Left lung (tissue), 10 donors: ENCODE results near the gene ANKRD66. TPM values are rescaled to one million over a fixed set of nuclear protein-coding genes. Genes with fewer than 3 reads are reported as not detected.

ENCODE experiments used
- ATAC-seq: fragments of 200-7000 bp; cut with Tn5 transposase; one replicate; pipeline ENCODE4 v1.9.1; 2020; ENCODE audit warnings: moderate library complexity
- DNase-seq, 4 donors: peaks; one replicate each; pipeline ENCODE4 v3.0.0-alpha.2; 2013 to 2020
- H3K27ac ChIP-seq, 2 donors: fragments of 200-600 bp; sonication (generic) in 1 of 2; one replicate each; pipeline versions ENCODE4 v1.5.0 to v1.8.0; 2020 to 2021
- H3K27me3 ChIP-seq, 2 donors: fragments of 200-600 bp; sonication (generic) in 1 of 2; one replicate each; pipeline versions ENCODE4 v1.5.0 to v1.8.0; 2020 to 2021
- H3K36me3 ChIP-seq, 2 donors: fragments of 200-600 bp; sonication (generic) in 1 of 2; one replicate each; pipeline versions ENCODE4 v1.5.0 to v1.8.0; 2020 to 2021
- H3K4me1 ChIP-seq, 2 donors: fragments of 200-600 bp; one replicate each; pipeline ENCODE4 v1.8.0; 2021
- H3K4me3 ChIP-seq, 2 donors: fragments of 200-600 bp; sonication (generic) in 1 of 2; one replicate each; pipeline versions ENCODE4 v1.5.0 to v1.8.0; 2020 to 2021; ENCODE audit warnings: mild to moderate bottlenecking in 1 of 2
- H3K9me3 ChIP-seq, 2 donors: fragments of 200-600 bp; sonication (generic) in 1 of 2; one replicate each; pipeline versions ENCODE4 v1.5.0 to v1.8.0; 2020 to 2021
- intact Hi-C, 2 donors: fragments of 100-400 bp; cut with DNase I; formaldehyde crosslinking; loops; one replicate each; pipeline versions ENCODE4 v1.11.2 to v1.14.2; 2022
- polyA plus RNA-seq, 6 donors: library from polyadenylated mRNA; unstranded; fragments of 120-200 nt; gene quantifications; one replicate each; pipeline ENCODE4 v1.2.1, GENCODE V29; 2013; ENCODE audit not compliant: insufficient read length in 6 of 6
- total RNA-seq, 2 donors: library from RNA; stranded (reverse); fragmentation: NEBNext Ultra II Directional; extraction: Animal tissue kit (Norgen Biotek cat#: 25700); gene quantifications; one replicate each; pipeline ENCODE4 v1.2.1, GENCODE V29; 2021
- TF ChIP-seq, protein P1 (sequence below), 2 donors: fragments of 200-600 bp; sonication (generic) in 1 of 2; IDR thresholded peaks; one replicate each; pipeline versions ENCODE4 v1.5.0 to v1.8.0; 2021; ENCODE audit warnings: antibody characterized with exemption in 2 of 2
- donor health status: DM: no; HTN: yes; CAD: no.
- donor health status: DM: no; HTN: no; CAD: no.

Gene ANKRD66
- total and polyA plus RNA-seq, 8 donors: 0.36 to 2.9 (median 2.4) TPM; not detected in 1

DNA sequence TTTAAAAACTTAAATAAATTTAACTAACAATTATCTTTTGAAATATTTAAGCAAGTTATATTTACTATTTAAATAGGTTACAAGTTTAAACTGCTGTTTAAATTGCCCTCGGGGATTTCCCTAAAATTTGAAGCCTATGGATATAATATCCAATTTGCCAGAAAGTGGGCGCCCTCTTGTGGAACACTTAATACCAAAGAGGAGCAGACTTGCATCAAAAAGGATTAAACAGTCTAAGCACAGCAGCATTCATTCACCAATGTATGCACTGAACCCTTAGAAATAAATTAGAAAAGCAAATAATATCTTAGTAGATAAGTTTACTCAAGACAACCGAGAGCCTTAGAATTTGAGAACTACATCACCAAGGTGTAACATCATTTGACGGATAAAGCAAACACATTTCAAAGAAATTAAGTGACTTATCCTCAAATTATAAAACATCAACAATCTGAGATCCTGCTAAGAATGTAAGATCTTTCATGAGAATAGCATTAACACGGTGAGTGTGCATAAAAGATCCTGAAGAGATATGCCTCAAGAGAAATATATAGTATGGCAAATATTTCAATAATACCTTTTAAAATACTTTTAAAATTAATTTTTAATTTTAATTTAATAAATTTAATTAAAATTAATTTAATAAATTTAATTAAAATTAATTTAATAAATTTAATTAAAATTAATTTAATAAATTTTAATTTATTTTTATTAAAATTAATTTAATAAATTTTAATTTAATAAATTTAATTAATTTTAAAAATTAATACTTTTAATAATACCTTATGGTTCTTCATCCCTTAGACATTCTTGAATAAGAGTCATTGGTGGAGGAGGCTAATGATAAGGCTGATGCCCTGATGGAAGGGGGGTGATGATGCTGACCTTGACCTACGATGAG is 35.0 kb downstream of the ANKRD66 start:
- H3K36me3 ChIP-seq: no peaks in the 10 kb centered on the region
- H3K4me3 ChIP-seq: no peak overlapping the region
- H3K27me3 ChIP-seq: no peaks in the 10 kb centered on the region
- H3K9me3 ChIP-seq: no peaks in the 10 kb centered on the region
- H3K4me1 ChIP-seq: peaks cover 0 to 10% of the 10 kb centered on the region in 2 donors
- TF ChIP-seq, protein P1, sequence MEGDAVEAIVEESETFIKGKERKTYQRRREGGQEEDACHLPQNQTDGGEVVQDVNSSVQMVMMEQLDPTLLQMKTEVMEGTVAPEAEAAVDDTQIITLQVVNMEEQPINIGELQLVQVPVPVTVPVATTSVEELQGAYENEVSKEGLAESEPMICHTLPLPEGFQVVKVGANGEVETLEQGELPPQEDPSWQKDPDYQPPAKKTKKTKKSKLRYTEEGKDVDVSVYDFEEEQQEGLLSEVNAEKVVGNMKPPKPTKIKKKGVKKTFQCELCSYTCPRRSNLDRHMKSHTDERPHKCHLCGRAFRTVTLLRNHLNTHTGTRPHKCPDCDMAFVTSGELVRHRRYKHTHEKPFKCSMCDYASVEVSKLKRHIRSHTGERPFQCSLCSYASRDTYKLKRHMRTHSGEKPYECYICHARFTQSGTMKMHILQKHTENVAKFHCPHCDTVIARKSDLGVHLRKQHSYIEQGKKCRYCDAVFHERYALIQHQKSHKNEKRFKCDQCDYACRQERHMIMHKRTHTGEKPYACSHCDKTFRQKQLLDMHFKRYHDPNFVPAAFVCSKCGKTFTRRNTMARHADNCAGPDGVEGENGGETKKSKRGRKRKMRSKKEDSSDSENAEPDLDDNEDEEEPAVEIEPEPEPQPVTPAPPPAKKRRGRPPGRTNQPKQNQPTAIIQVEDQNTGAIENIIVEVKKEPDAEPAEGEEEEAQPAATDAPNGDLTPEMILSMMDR (IDR thresholded peaks at IDR 0.05): peak; percentile 61 to 73
- DNase-seq (peak in 2 of 4 donors; percentile 66 to 78), ATAC-seq (peak; percentile 77)
- no peak overlapping the region for H3K27ac ChIP-seq
- intact Hi-C loops: no loop called here

DNA sequence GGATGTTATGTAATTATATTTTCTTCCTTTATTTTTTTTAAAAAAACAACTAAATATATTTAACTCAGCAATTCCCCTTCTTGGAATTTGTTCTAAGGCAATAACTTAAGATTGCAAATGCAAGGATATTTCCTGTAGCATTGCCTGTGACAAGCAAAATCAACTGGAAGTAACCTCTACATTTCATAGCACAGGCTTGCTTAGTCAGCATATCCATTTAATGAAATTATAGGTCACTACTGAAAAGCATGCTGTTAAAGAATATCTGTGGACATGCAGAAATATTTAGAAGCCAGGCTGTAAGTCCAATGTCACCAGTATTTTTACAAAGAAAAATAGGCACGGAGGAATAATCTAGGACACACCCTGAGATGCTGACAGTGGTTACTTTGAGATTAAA is 37.8 kb downstream of the ANKRD66 start:
- intact Hi-C loops: no loop called here
- Histone ChIP-seq H3K9me3 (no peaks in the 10 kb centered on the region), H3K4me1 (peaks cover 0 to 10% of the 10 kb centered on the region in 2 donors)

DNA sequence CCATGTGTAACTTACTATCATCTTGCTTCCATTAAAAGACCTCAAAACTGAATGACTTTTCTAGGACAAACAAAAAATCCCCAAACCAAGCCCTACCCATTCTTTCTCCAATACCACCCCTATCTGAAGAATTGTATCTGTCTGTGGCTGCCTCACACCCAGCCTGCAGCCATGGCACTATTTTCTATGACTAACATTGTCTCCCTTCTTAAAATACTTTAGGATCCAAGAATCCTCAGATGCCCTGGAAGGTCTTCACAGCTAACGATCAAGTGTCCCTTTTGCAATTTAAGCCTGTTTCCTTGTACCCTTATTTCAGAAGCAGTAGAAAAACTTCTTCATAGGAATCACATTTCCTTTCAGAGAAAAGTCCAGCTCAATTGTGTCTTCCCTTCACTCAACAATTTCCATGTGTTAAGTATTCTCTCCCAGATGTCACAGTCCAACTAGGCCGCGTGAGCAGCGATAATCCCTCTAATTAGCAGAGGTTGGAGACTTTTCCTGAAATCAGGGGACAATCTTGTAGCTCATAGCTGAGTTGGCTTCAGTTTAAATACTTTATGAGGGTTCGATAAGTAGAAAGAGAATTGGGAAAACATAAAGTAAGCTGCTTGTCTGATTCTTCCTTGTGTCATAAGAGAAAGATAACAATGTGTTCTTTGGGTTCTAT is 41.3 kb downstream of the ANKRD66 start:
- TF ChIP-seq, protein P1 (IDR thresholded peaks at IDR 0.05): no peak
- intact Hi-C loops: no loop called here
- H3K4me1 ChIP-seq: no peaks in the 10 kb centered on the region
- no peaks in the 10 kb centered on the region for H3K9me3 ChIP-seq
- no peak overlapping the region for H3K27ac ChIP-seq
- ATAC-seq (no peak), DNase-seq (no peak)
- H3K36me3 ChIP-seq: no peaks in the 10 kb centered on the region
- H3K27me3 ChIP-seq: no peaks in the 10 kb centered on the region
- no peak overlapping the region for H3K4me3 ChIP-seq

More for the DNA sequence above, 37.8 kb downstream of the ANKRD66 start:
- Histone ChIP-seq H3K27me3 (no peaks in the 10 kb centered on the region), H3K36me3 (no peaks in the 10 kb centered on the region), H3K4me3 (no peak overlapping the region), H3K27ac (no peak overlapping the region)
- DNase-seq (no peak), ATAC-seq (no peak)
- TF ChIP-seq, protein P1 (IDR thresholded peaks at IDR 0.05): no peak

DNA sequence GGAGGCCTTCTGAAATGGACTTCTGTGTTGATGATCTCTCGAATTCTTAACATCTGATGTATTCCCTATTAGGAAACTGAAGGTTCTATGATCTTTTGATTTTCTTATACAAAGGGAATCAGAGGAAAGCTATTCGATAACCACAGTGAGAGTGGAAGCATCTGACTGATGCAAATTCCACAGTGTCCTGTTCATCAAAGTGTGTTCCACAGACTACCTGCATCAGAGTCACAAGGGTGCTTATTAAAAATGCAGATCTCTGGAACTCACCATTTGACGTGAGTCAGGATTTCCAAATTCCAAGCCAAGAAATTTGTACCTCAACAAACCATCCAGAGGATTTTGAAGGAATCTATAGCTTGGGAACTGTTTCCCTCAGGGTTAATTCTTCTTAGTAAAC is 42.1 kb downstream of the ANKRD66 start:
- Histone ChIP-seq H3K9me3 (no peaks in the 10 kb centered on the region), H3K27me3 (no peaks in the 10 kb centered on the region), H3K4me3 (no peak overlapping the region), H3K4me1 (no peaks in the 10 kb centered on the region), H3K36me3 (no peaks in the 10 kb centered on the region), H3K27ac (no peak overlapping the region)
- DNase-seq (no peak), ATAC-seq (no peak)
- intact Hi-C loops: no loop called here
- TF ChIP-seq, protein P1 (IDR thresholded peaks at IDR 0.05): no peak
